Panc1 (cell line): ENCODE data around the gene PBX2.

Experiments used
- CTCF ChIP-seq: fragments of 450-650 bp; IDR thresholded peaks from 2 replicates; pipeline ENCODE4 v1.5.1; 2017; ENCODE audit warnings: mild to moderate bottlenecking
- POLR2AphosphoS5 ChIP-seq: IDR thresholded peaks from 2 replicates; pipeline ENCODE4 v1.6.1; 2012; ENCODE audit warnings: mild to moderate bottlenecking, low read depth, low read length, moderate library complexity

- TF ChIP-seq POLR2AphosphoS5 (no peak), CTCF (no peak)
These were observed 50.4 kb downstream of the PBX2 start for GRCh38 chr6:32139590-32139989.
